KOPT-K1 (cell line): ENCODE results near the gene ETNPPL.

Experiments
- H3K27ac ChIP-seq: fragments of 200-600 bp; sonication (generic); 2 replicates; pipeline ENCODE4 v1.5.1; 2016; ENCODE audit warnings: antibody characterized with exemption, mild to moderate bottlenecking, low read depth, low read length; ENCODE audit not compliant: poor library complexity, severe bottlenecking
- H3K36me3 ChIP-seq: fragments of 200-600 bp; sonication (generic); 2 replicates; pipeline ENCODE4 v1.5.1; 2017; ENCODE audit warnings: antibody characterized with exemption, mild to moderate bottlenecking, low read length, moderate library complexity; ENCODE audit not compliant: insufficient read depth
- H3K9me3 ChIP-seq: fragments of 200-600 bp; sonication (generic); 2 replicates; pipeline ENCODE4 v1.5.1; 2017; ENCODE audit warnings: antibody characterized with exemption, low read length, mild to moderate bottlenecking; ENCODE audit not compliant: insufficient read depth, poor library complexity, severe bottlenecking

ETNPPL gene

DNA sequence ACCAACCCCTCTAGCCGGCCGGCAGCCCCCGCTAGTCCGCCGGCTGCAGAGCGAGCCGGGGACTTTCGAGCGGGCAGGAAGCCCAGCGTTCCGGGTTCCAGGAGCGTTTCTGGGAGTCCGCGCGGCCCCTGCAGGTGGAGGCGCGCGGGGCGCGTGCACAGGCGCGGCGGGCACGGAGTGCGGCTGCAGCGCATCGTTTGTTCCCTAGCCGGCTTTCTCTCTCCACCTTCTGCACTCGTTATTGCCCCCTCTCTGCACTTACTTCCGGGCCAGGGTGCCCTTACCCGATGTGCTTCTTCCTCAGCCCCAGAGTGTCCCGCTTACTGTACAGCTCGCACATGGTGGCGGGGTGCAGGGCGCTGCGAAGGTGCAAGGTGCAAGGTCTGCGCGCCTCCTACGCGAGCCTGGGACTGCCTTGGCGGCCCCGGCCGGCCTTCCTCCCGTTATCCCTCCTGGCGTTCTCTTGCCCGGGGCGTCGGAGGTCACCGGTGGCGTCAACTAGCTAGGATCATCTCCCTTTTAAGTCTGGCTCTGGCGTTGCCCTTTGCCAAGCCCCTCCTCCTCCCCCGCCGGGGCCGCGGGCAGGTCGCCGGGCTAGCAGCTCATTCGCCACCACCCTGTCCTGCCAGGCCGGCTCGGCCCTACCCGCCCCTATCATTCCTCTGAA lies at the start of gene ETNPPL:
Gene ETNPPL, minus strand, starts transcription at position 495 of the 667 bp plus-strand sequence. Its CDS starts 155 bp downstream, at position 340.
- peaks cover 4% of the 10 kb centered on the region for H3K9me3 ChIP-seq
- H3K27ac ChIP-seq, result no peak within 1 kb of the TSS

DNA sequence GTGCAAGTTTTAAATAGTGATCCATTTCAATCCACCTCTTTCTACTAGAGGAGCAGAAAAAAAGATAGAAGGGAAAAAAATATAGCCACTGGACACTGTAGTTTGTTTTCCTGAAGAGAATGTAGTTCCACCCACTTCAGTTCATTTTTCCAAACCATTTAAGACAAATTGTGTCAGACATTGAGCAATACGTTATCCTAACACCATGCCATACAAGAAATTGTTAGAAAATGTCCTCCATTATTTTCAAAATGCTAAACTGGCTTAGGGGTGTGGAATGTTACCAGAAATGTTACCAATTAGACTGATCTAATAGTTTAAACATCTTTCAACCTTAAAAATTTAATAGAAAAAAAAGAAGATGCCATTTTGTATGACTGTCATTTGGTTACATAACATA lies 48.6 kb upstream of the ETNPPL start:
- no peaks in the 10 kb centered on the region for H3K36me3 ChIP-seq
- H3K9me3 ChIP-seq, result no peaks in the 10 kb centered on the region
- H3K27ac ChIP-seq, result no peak overlapping the region

More for the DNA sequence above, at the start of gene ETNPPL:
- no peaks in the 10 kb centered on the region for H3K36me3 ChIP-seq

DNA sequence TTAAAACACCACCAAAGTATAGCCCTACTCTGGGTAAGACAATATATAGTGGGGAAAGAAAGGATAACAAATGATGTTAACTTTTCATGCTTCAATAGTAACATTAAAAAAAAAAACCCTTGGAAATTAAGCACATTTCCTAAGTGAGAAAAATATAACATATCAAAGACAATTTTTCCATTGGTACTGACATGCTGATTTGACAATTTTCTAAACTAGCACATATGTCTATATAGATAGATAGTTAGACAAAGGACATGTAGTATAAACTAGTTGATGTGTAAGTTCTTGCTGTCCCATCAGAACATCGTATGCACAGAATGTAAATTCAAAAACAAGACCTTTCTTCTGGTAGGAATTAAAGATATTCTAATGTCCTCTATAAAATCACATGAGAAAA lies 47.2 kb upstream of the ETNPPL start:
- H3K27ac ChIP-seq, result no peak overlapping the region
- H3K36me3 ChIP-seq, result no peaks in the 10 kb centered on the region
- no peaks in the 10 kb centered on the region for H3K9me3 ChIP-seq

DNA sequence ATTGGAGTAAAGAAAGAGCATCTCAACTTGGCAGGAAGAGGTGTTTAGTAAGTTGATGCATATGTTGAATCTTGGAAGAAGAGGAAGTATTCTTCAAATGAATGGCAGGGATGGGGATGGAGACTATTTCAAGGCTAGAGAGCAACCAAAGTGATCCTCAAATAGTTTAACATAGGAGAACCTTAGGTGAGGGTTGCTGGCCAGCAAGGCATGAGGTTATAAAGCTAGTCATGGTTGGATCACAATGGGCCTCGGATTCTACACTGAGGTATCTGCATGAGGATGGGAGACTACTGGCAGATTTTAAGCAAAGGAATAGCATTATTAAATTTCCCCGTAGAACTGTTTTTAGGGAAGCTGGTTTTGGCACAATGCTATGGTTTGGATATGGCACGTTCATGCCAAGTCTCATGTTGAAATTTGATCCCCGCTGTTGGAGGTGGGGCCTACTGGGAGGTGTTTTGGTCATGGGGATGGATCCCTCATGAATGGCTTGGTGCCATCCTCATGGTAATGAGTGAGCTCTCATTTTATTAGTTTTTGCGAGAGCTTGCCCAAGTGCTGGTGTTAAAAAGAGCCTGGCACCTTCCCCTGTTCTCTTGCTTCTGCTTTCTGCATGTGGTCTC lies 41.9 kb upstream of the ETNPPL start:
- Histone ChIP-seq H3K9me3 (no peaks in the 10 kb centered on the region), H3K27ac (no peak overlapping the region)

DNA sequence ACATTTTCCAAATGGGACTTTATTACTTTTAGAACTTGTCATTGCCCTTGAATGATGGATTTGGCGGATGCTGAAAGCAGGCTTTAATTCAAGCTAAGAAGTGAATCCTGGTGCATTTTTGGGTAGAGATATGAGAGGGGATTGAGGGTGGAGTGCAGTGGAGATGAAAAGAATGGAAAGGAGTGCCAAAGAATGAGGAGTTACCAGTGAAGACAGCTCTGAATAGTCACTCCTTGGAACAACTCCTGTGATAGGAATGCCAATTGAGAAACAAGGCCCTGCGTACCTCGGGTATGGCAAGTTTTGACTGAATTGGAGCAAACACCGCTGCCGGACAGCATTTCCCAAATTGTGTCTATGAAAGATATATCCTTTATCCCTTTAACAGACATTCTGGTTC lies 36.5 kb upstream of the ETNPPL start:
- Histone ChIP-seq H3K27ac (no peak overlapping the region), H3K36me3 (no peaks in the 10 kb centered on the region), H3K9me3 (no peaks in the 10 kb centered on the region)

More for the DNA sequence above, 41.9 kb upstream of the ETNPPL start:
- H3K36me3 ChIP-seq, result no peaks in the 10 kb centered on the region

DNA sequence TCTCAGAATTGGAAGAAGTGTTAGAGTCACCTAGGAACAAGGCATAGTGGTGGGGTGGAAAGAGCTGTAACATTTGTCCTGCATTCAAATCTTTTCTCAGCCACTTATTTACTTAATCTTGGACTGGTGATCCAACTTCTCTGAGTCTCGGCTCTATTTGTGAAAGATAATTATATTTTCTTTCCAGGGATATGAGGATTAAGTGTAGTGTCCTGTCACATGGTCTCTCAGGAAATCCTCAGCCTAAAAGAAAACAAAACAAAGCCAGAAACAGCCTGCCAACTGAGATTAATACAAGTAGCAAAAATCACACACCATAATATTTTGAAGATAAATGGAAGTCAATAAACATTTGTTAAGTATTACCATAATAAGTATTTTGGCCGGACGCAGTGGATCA lies 33.3 kb upstream of the ETNPPL start:
- Histone ChIP-seq H3K36me3 (no peaks in the 10 kb centered on the region), H3K27ac (no peak overlapping the region), H3K9me3 (no peaks in the 10 kb centered on the region)

DNA sequence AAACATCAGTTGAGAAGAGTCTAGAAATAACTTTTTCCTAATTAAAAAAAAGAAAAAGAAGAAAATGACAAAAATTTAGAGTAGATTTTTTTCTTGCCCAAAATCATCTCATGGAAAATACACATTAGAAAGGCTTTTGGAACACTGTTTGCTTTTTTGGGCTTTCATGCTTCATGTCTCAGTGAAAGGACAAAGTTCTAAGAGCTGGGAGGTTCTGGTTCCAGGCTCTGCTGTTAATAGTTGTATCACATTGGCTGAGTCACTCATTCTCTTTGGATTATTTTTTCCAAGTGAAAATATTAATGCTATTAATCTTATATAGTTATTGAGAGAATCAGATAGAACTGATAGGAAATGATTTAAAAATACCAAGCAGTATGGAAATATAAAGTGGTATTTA lies 32.9 kb upstream of the ETNPPL start:
- Histone ChIP-seq H3K36me3 (no peaks in the 10 kb centered on the region), H3K9me3 (no peaks in the 10 kb centered on the region), H3K27ac (no peak overlapping the region)

DNA sequence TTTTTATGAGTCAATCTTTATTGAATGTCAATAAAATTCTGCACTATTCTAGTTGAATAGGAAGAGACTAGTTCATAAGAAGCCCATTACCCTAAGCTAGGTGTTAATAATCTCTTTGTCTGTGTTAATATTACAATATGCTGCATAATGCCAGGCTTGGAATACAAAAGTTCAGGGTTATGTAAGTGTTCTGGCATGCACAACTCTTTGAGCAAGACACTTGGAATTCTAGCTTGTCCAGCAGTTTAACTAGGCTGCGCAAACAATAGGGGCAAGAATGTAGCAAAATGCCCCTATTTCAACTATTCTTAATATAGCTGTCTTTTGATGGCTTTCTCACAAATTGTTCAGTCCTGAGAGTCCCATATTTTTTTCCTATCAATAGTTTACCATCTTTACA lies 31.3 kb upstream of the ETNPPL start:
- Histone ChIP-seq H3K9me3 (no peaks in the 10 kb centered on the region), H3K27ac (no peak overlapping the region), H3K36me3 (no peaks in the 10 kb centered on the region)

DNA sequence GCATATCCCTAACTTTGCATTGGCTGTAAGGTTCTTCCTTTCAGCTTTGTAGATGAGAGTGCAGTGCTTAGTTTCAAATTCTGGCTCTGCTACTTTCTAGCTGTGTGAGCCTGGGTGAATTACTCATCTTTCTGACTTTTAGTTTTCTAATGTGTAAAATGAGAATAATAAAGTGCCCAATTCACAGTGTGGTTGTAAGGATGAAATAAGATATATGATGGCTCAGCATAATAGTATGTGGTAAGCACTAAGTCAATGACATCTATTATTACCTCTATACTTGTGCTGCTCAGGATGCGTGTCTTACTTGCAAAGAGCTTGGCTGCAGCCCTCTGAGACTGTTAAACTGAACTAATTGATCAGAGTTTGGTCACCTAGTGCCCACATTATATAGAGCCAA lies 30.6 kb upstream of the ETNPPL start:
- Histone ChIP-seq H3K27ac (no peak overlapping the region), H3K9me3 (no peaks in the 10 kb centered on the region), H3K36me3 (no peaks in the 10 kb centered on the region)

DNA sequence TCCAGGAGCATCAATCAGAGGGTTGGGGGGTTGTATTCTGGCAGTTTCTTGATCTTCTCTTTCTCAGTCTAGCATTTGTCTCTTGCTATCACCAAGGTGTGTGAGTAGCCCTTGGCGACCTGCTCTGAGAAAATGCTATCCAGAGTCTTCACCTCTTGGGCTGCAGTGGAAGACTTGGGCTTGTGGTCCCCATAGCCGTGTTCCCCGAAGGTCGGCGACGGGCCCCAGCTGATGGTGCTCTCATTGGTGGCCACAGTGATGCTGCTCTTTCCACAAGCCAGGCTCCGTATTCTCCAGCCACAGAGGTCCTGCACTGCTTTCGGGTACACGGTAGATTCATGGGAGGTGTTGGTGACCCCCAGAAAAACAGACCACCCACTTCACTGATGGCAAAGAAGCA lies 25.9 kb upstream of the ETNPPL start:
- Histone ChIP-seq H3K36me3 (no peaks in the 10 kb centered on the region), H3K27ac (no peak overlapping the region), H3K9me3 (no peaks in the 10 kb centered on the region)

DNA sequence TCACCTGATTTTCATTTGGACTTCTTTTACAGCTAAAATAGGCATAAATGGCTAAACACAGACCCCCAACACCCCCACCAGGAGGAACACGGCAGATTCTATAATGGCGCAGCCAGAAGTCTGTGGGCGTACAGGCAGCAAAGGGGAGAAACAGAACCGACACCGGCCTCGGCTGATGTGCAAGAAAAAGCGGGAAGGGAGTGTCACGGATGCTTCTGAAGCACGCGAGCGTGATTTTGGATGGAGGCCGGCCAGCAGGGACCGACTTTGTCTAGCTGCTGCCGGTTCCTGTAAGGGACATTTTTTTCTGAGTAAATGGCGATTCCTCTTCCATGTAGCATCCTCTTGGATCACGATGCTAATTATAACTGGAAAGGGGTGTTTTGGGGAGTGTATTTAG lies 24.9 kb upstream of the ETNPPL start:
- Histone ChIP-seq H3K9me3 (no peaks in the 10 kb centered on the region), H3K36me3 (no peaks in the 10 kb centered on the region), H3K27ac (no peak overlapping the region)

DNA sequence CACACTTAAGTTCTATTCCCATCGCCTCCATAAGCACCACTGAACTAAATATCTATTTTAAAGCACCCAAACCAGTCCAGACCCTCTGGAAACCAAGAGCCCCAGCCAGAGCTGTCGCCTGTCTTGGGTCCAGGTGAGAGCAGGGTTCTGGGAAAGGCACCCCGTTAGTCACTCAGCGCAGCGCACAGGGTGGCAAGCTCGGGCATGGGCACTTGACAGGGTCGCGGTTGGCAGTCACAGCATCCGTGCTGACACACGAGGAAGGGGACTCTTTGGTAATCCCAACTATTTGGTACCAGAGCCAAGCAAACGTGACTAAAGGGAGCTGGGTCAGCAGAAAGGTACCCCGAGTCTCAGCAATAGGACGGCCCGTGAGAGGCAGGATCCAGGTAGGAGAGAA lies 24.3 kb upstream of the ETNPPL start:
- Histone ChIP-seq H3K9me3 (no peaks in the 10 kb centered on the region), H3K36me3 (no peaks in the 10 kb centered on the region), H3K27ac (no peak overlapping the region)

DNA sequence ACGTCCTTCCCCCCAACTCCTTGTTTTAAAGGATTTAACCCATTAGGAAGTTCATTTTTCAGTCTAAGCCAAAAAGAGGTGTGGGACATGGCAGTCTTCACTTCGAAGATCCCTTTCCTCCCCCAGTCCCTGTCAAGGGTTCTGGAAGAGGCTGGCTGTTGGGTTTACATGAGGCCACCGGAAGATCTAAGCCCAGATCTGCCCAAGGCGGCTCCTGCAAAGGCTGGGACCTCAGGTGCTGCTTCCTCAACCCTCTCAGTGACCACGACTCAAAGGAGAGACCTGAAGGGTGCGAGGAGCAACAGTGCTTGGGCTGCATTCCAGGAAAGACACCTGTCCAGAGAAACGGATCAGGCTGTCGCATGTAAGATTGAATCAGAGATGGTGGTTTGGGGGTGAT lies 23.5 kb upstream of the ETNPPL start:
- H3K27ac ChIP-seq, result no peak overlapping the region
- H3K9me3 ChIP-seq, result no peaks in the 10 kb centered on the region
- H3K36me3 ChIP-seq, result no peaks in the 10 kb centered on the region

DNA sequence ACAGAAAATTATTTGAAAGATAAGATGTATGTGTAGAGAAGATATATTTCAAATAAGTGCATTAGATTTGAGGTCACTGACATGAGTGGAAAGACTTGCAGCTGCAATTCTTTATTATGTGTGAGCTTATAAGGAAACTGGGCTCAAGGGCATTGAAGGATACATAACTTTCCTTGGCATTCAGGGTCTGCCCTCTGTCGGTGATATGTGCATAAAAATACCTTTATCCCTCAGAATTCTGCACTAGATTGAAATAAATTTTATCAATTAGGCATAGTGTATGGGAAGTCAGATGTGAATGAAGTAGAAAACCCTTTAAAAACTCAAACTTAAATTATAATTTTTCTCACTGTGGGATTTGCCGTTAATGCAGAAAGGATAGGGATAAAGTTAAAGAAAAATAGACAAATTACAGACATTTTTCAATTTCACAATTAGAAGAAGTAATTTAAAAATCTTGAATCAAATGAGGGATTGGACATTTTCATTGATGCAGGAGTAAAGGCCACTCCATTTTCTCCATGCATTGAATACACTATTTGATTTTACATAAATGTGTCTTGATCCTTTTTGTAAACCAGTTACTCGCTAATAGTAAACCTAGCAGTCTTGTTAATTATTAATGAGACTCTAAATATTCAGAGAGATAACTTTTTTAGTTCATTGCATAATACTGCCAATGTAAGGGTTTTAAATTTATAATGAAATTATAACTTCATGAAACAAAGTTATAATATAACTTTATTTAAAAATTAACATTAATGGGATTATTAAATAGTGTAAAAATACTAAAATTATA lies 21.0 kb upstream of the ETNPPL start:
- Histone ChIP-seq H3K27ac (no peak overlapping the region), H3K9me3 (no peaks in the 10 kb centered on the region), H3K36me3 (no peaks in the 10 kb centered on the region)

DNA sequence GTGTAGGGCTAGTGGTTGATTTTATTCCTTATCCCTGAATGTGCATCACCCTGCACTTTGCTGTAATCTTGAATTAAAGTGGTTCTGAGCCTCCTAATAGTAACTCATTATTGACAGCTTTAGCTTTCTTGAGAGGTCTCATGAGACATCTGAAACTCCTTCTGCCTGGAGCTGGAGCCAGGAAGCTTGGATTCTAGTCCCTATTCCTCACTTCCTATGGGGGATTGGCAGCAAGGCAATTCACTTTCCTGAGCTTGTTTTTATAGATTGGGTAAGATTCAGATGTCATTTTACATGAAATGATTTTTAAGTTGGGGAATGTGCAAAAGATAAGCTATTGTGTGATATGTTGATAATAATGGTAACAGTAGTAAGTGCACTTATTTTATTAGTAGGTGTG lies 17.1 kb upstream of the ETNPPL start:
- Histone ChIP-seq H3K9me3 (no peaks in the 10 kb centered on the region), H3K27ac (no peak overlapping the region), H3K36me3 (no peaks in the 10 kb centered on the region)
